A549 (cell line): ENCODE measurements around the gene GAS7. TPM values are rescaled to one million over a fixed set of nuclear protein-coding genes. Genes with fewer than 3 reads are reported as not detected.

Source experiments
- ATAC-seq, 2 experiments: fragments of 200-7000 bp in 1 of 2; fragments of >200 bp in 1 of 2; cut with Nextera tagmentation in 1 of 2; cut with Tn5 transposase in 1 of 2; 3 replicates each; pipeline versions ENCODE4 v1.8.0 to v1.9.1; 2018 to 2020; ENCODE audit warnings: mild to moderate bottlenecking in 1 of 2, moderate library complexity in 1 of 2
- CTCF ChIA-PET: fragments of 300-600 bp; sonication (Branson Sonifier 250); formaldehyde crosslinking; extraction: SDS; loops from one replicate; lab custom pipeline; 2021; ENCODE audit warnings: antibody characterized with exemption, inconsistent platforms; lab: Yijun Ruan, JAX
- POLR2A ChIA-PET: fragments of 350-600 bp; formaldehyde crosslinking; extraction: SDS; loops from one replicate; lab custom pipeline; 2021; ENCODE audit warnings: antibody characterized with exemption, inconsistent platforms; lab: Yijun Ruan, JAX
- DNase-seq, 2 experiments: peaks; one replicate each; pipeline versions ENCODE4 v3.0.0 to v3.0.0-alpha.2; 2011 to 2016; ENCODE audit warnings: low read depth in 1 of 2, low spot score in 1 of 2
- FAIRE-seq: peaks from 2 replicates; lab custom pipeline; 2011; peaks lifted over from hg19 to GRCh38; lab: Jason Lieb, UNC
- H3K27ac ChIP-seq, 2 experiments: fragments of >200 bp; sonication (Bioruptor Twin); formaldehyde crosslinking; 3 replicates each; pipeline ENCODE4 v1.5.1; 2016 to 2017
- H3K4me1 ChIP-seq: fragments of >200 bp; sonication (Bioruptor Twin); formaldehyde crosslinking; 3 replicates; pipeline ENCODE4 v1.6.1; 2016
- H3K4me2 ChIP-seq: fragments of >200 bp; sonication (Bioruptor Twin); formaldehyde crosslinking; 3 replicates; pipeline ENCODE4 v1.6.1; 2016
- H3K4me3 ChIP-seq: fragments of >200 bp; sonication (Bioruptor Twin); formaldehyde crosslinking; 3 replicates; pipeline ENCODE4 v1.5.1; 2016
- H3K9me3 ChIP-seq: fragments of >200 bp; sonication (Bioruptor Twin); formaldehyde crosslinking; 3 replicates; pipeline ENCODE4 v1.6.1; 2016
- BHLHE40 ChIP-seq: IDR thresholded peaks from 2 replicates; pipeline ENCODE4 v1.6.1; 2012; ENCODE audit warnings: low read depth, low read length, inconsistent platforms
- CBX2 ChIP-seq: fragments of 200-600 bp; sonication (generic); IDR thresholded peaks from 2 replicates; pipeline ENCODE4 v1.6.1; 2016; ENCODE audit warnings: low read depth, mild to moderate bottlenecking, borderline replicate concordance
- CBX8 ChIP-seq: fragments of 200-600 bp; sonication (generic); IDR thresholded peaks from 2 replicates; pipeline ENCODE4 v1.6.1; 2016
- CHD2 ChIP-seq: fragments of 150-350 bp; IDR thresholded peaks from 2 replicates; pipeline ENCODE4 v1.6.1; 2014; ENCODE audit warnings: low read length; ENCODE audit not compliant: partially characterized antibody
- HOXA7 ChIP-seq: fragments of 250-450 bp; sonication (Bioruptor Pico); IDR thresholded peaks from 2 replicates; pipeline ENCODE4 v1.5.0; 2020; ENCODE audit warnings: mild to moderate bottlenecking, moderate library complexity
- HOXB5 ChIP-seq: fragments of 250-450 bp; sonication (Bioruptor Pico); IDR thresholded peaks from 2 replicates; pipeline ENCODE4 v1.5.0; 2020; ENCODE audit warnings: mild to moderate bottlenecking, moderate library complexity
- KDM1A ChIP-seq: fragments of 200-600 bp; sonication (generic); IDR thresholded peaks from 2 replicates; pipeline ENCODE4 v1.6.1; 2016; ENCODE audit warnings: low read depth, mild to moderate bottlenecking
- NFE2L2 ChIP-seq: fragments of 150-350 bp; conservative IDR thresholded peaks from 2 replicates; pipeline ENCODE4 v1.6.1; 2014; ENCODE audit warnings: low read length
- POLR2A ChIP-seq: IDR thresholded peaks from 2 replicates; pipeline ENCODE4 v1.6.1; 2012; ENCODE audit warnings: mild to moderate bottlenecking, low read length
- POLR2AphosphoS2 ChIP-seq: conservative IDR thresholded peaks from 2 replicates; pipeline ENCODE4 v1.6.1; 2012; ENCODE audit warnings: low read length, improper control_type of control experiment, inconsistent platforms
- RCOR1 ChIP-seq: fragments of 150-350 bp; IDR thresholded peaks from 2 replicates; pipeline ENCODE4 v1.6.1; 2014; ENCODE audit warnings: antibody characterized with exemption, low read length, low read depth
- RFX5 ChIP-seq: fragments of 450-650 bp; IDR thresholded peaks from 2 replicates; pipeline ENCODE4 v1.7.1; 2014; ENCODE audit warnings: antibody characterized with exemption, mild to moderate bottlenecking, moderate library complexity
- SMC3 ChIP-seq: fragments of >200 bp; sonication (Bioruptor Twin); formaldehyde crosslinking; IDR thresholded peaks from 3 replicates; pipeline ENCODE4 v1.6.1; 2018; ENCODE audit warnings: inconsistent platforms
- ZC3H11A ChIP-seq: fragments of 450-650 bp; IDR thresholded peaks from 2 replicates; pipeline ENCODE4 v1.6.1; 2014; ENCODE audit warnings: antibody characterized with exemption, mild to moderate bottlenecking
- ZSCAN20 ChIP-seq: fragments of 250-450 bp; sonication (Bioruptor Pico); IDR thresholded peaks from 2 replicates; pipeline ENCODE4 v1.8.0; 2022; ENCODE audit warnings: mild to moderate bottlenecking, moderate library complexity
- WGBS: methylation state at CpG from one replicate; pipeline ENCODE4 v1.1.6; 2017; ENCODE audit errors: missing lambda C conversion rate; 5-methylcytosine and 5-hydroxymethylcytosine counted together
- polyA plus RNA-seq, 4 experiments: library from polyadenylated mRNA; depleted of rRNA in 3 of 4; stranded (reverse); fragments of >200 nt; fragmentation: RNase III in 1 of 4; extraction: RNeasy Plus Mini Kit Qiagen cat#74134 plus additional on column Dnase treatment in 1 of 4; gene quantifications; 2 replicates in 3 of 4; 3 replicates in 1 of 4; pipeline ENCODE4 v1.2.3, GENCODE V29; 2011 to 2017
- TF ChIP-seq, protein P1 (sequence below): fragments of 250-450 bp; sonication (Bioruptor Pico); IDR thresholded peaks from 2 replicates; pipeline ENCODE4 v1.5.0; 2021; ENCODE audit warnings: mild to moderate bottlenecking, moderate library complexity, borderline replicate concordance
- TF ChIP-seq, protein P2 (sequence below): IDR thresholded peaks from 2 replicates; pipeline ENCODE4 v1.6.1; 2012; ENCODE audit warnings: low read depth, borderline replicate concordance
- TF ChIP-seq, protein P3 (sequence below): fragments of 200-600 bp; sonication (generic); IDR thresholded peaks from 2 replicates; pipeline ENCODE4 v1.6.1; 2016; ENCODE audit warnings: antibody characterized with exemption, mild to moderate bottlenecking, moderate library complexity
- TF ChIP-seq, protein P4 (sequence below): fragments of 450-650 bp; IDR thresholded peaks from 2 replicates; pipeline ENCODE4 v1.6.1; 2014; ENCODE audit warnings: antibody characterized with exemption

The GAS7 gene
- polyA plus RNA-seq, 2 of the 4 experiments (the other 2 are of a cell fraction), result 1.3 to 1.5 TPM

DNA sequence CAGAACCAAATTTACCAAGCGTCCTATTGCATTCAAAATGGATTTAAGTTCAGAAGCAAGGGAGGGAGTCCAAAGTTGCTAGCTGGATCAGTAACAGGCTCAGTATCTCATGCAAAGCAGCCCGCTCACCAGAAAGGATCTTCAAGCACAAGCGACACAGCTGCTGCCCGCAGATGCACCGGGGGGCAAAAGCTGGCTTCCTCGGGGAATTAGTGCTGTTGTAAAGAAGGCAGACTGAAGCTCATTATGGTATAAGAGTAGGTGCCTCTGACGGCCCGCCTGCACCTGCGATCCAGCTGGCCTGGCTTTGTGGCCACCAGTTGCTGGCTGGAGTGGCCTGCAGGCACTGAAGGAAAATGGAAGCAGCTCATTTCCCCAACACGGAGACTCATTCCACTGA lies 165.0 kb downstream of the GAS7 start:
- TF ChIP-seq KDM1A (no peak), ZSCAN20 (CRISPR knock-in tag) (no peak), CBX2 (no peak), HOXA7 (CRISPR knock-in tag) (no peak)
- TF ChIP-seq, protein P1, sequence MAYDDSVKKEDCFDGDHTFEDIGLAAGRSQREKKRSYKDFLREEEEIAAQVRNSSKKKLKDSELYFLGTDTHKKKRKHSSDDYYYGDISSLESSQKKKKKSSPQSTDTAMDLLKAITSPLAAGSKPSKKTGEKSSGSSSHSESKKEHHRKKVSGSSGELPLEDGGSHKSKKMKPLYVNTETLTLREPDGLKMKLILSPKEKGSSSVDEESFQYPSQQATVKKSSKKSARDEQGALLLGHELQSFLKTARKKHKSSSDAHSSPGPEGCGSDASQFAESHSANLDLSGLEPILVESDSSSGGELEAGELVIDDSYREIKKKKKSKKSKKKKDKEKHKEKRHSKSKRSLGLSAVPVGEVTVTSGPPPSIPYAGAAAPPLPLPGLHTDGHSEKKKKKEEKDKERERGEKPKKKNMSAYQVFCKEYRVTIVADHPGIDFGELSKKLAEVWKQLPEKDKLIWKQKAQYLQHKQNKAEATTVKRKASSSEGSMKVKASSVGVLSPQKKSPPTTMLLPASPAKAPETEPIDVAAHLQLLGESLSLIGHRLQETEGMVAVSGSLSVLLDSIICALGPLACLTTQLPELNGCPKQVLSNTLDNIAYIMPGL (CRISPR knock-in tag), result no peak
- TF ChIP-seq, protein P2, sequence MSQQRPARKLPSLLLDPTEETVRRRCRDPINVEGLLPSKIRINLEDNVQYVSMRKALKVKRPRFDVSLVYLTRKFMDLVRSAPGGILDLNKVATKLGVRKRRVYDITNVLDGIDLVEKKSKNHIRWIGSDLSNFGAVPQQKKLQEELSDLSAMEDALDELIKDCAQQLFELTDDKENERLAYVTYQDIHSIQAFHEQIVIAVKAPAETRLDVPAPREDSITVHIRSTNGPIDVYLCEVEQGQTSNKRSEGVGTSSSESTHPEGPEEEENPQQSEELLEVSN, result no peak
- CTCF ChIA-PET, result interaction anchor here (0.7 to 2.4 kb wide), 2 partner anchors 10 to 24 kb away, joined by 4 to 8 read pairs; no protein-coding TSS in a partner anchor
- FAIRE-seq (no peak), DNase-seq (no peak), ATAC-seq (no peak)
- H3K4me3 ChIP-seq, result no peak overlapping the region
- 0 out of 3 replicates have a peak, but pooled peaks cover 8% of the 10 kb centered on the region for H3K4me1 ChIP-seq
- no peak overlapping the region for H3K4me2 ChIP-seq
- H3K27ac ChIP-seq, result no peak overlapping the region
- POLR2A ChIA-PET, result no interaction called here
- no peaks in the 10 kb centered on the region for H3K9me3 ChIP-seq
- WGBS, result 68% methylated on average over 10 of the region's 10 CpGs

DNA sequence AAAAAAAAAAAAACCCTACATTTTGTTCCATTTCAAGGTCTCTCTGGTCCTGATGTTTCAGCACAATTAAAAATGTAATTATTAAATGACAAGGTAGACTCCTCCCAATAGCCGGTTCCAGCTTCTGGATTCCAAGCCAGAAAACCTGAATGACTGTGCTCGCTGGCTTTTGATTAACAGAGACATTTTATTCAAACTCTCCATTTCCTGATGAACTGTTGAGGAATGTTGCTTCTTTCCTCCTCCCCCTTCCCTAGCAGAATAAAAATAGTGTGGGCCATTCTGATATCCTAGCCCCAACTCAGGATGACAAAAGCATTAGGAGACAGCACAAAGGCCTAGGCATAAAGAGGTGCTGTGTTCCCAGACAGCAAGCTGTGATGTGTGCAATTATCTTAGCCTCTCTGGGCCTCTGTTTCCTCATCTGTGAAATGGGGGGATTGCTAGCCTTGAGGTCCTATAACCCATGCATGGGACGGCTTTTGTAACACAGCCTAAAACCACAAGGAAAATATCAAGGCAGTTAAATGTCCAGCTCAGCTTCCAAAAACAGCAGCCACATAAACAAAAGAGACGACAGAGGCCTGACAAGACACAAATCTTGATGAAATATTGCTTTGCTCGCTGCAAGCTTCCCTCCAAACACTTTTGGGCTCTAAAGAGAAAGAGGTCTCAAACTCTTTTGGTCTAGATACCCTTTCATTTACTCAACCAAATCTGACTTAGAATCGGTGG lies 166.1 kb downstream of the GAS7 start:
- TF ChIP-seq CBX8 (no peak), POLR2A (no peak), RFX5 (no peak), RCOR1 (no peak), SMC3 (no peak), HOXB5 (CRISPR knock-in tag) (no peak), CHD2 (no peak), POLR2AphosphoS2 (no peak), ZC3H11A (no peak), BHLHE40 (no peak), NFE2L2 (no peak), KDM1A (no peak)
- TF ChIP-seq, protein P2, result no peak
- TF ChIP-seq, protein P3, sequence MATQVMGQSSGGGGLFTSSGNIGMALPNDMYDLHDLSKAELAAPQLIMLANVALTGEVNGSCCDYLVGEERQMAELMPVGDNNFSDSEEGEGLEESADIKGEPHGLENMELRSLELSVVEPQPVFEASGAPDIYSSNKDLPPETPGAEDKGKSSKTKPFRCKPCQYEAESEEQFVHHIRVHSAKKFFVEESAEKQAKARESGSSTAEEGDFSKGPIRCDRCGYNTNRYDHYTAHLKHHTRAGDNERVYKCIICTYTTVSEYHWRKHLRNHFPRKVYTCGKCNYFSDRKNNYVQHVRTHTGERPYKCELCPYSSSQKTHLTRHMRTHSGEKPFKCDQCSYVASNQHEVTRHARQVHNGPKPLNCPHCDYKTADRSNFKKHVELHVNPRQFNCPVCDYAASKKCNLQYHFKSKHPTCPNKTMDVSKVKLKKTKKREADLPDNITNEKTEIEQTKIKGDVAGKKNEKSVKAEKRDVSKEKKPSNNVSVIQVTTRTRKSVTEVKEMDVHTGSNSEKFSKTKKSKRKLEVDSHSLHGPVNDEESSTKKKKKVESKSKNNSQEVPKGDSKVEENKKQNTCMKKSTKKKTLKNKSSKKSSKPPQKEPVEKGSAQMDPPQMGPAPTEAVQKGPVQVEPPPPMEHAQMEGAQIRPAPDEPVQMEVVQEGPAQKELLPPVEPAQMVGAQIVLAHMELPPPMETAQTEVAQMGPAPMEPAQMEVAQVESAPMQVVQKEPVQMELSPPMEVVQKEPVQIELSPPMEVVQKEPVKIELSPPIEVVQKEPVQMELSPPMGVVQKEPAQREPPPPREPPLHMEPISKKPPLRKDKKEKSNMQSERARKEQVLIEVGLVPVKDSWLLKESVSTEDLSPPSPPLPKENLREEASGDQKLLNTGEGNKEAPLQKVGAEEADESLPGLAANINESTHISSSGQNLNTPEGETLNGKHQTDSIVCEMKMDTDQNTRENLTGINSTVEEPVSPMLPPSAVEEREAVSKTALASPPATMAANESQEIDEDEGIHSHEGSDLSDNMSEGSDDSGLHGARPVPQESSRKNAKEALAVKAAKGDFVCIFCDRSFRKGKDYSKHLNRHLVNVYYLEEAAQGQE, result no peak
- TF ChIP-seq, protein P4, sequence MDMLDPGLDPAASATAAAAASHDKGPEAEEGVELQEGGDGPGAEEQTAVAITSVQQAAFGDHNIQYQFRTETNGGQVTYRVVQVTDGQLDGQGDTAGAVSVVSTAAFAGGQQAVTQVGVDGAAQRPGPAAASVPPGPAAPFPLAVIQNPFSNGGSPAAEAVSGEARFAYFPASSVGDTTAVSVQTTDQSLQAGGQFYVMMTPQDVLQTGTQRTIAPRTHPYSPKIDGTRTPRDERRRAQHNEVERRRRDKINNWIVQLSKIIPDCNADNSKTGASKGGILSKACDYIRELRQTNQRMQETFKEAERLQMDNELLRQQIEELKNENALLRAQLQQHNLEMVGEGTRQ, result no peak
- ChIA-PET POLR2A (no interaction called here), CTCF (interaction anchor here (0.6 to 2.4 kb wide), 2 partner anchors 11 to 238 kb away, joined by 4 to 8 read pairs; no protein-coding TSS in a partner anchor)
- 36% methylated on average over 6 of the region's 6 CpGs for WGBS
- FAIRE-seq, result peak; percentile 39
- Histone ChIP-seq H3K9me3 (no peaks in the 10 kb centered on the region), H3K4me2 (no peak overlapping the region), H3K4me3 (no peak overlapping the region), H3K27ac (no peak overlapping the region), H3K4me1 (0 out of 3 replicates have a peak, but pooled peaks cover 8% of the 10 kb centered on the region)
- no peak for DNase-seq
- ATAC-seq, result no peak
